Epithelial cell of proximal tubule (primary cell): ENCODE data around the gene PGC. TPM values are rescaled to one million over a fixed set of nuclear protein-coding genes. Genes with fewer than 3 reads are reported as not detected.

Experiments used
- DNase-seq: peaks from one replicate; pipeline ENCODE4 v3.0.0-alpha.2; 2011; ENCODE audit warnings: low read depth
- H3K4me3 ChIP-seq: 2 replicates; pipeline ENCODE4 v1.5.1; 2011; ENCODE audit warnings: low read depth, mild to moderate bottlenecking, low read length
- total RNA-seq: library from RNA; depleted of rRNA; stranded (reverse); fragments of >200 nt; gene quantifications from 2 replicates; pipeline ENCODE4 v1.2.3, GENCODE V29; 2015
- TF ChIP-seq, protein P1 (sequence below): conservative IDR thresholded peaks from 2 replicates; pipeline ENCODE4 v1.5.1; 2012; ENCODE audit warnings: low read depth, mild to moderate bottlenecking, low read length

PGC gene
- total RNA-seq, 1 donor from 2014 or later: not detected

DNA sequence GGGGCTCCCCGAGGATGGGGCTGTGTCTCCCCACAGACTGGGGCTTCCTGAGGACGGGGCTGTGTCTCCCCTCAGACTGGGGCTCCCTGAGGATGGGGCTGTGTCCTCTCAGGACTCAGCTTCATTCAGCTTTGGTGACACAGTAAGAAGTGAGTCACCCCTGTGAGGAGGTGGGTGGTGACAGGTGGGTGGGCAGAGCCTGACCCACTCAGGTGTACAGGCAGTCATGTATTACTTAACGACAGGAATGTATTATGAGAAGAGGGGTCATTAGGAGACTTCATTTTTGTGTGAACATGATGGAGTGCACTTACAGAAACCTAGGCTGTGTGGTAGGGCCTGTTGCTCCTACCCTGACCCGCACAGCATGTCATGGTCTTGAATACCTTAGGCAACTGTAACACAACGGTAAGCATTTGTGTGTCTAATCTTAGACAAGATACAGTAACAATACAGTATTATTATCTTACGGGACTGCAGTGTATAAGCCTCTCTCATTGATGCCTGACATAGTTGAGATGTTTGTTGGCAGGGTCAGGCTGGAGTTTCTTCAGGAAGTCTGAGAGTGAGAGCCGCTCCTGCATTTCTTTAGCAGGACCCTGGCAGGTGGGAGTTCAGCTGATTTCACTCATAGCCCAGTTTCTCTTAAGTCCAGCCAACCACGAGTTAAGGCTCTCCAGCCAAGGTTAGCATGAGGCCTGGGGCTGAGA is 10.9 kb upstream of the PGC start:
- DNase-seq: no peak
- TF ChIP-seq, protein P1, sequence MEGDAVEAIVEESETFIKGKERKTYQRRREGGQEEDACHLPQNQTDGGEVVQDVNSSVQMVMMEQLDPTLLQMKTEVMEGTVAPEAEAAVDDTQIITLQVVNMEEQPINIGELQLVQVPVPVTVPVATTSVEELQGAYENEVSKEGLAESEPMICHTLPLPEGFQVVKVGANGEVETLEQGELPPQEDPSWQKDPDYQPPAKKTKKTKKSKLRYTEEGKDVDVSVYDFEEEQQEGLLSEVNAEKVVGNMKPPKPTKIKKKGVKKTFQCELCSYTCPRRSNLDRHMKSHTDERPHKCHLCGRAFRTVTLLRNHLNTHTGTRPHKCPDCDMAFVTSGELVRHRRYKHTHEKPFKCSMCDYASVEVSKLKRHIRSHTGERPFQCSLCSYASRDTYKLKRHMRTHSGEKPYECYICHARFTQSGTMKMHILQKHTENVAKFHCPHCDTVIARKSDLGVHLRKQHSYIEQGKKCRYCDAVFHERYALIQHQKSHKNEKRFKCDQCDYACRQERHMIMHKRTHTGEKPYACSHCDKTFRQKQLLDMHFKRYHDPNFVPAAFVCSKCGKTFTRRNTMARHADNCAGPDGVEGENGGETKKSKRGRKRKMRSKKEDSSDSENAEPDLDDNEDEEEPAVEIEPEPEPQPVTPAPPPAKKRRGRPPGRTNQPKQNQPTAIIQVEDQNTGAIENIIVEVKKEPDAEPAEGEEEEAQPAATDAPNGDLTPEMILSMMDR: no peak

DNA sequence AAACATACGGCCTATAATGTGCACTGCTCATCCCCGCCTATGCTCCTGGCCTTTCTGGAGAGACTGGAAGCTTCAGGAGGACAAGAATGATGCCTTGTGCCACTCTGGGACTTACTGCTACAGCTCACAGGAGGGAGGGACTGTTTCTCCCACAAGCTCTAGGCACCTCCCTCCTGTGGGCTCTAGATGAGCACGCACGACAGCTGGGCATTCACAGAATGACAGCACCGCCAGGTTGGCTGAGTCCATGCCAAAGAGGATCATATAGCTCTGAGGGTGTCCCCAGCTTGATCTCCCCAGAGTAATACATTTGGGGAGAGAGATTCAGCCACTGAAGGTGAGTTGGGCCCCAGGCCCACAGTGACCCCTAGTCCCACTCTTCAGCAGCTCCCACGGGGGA is 10.1 kb upstream of the PGC start:
- H3K4me3 ChIP-seq: no peak overlapping the region
- no peak for DNase-seq
- TF ChIP-seq, protein P1: no peak

More for the DNA sequence above, 10.9 kb upstream of the PGC start:
- no peak overlapping the region for H3K4me3 ChIP-seq

DNA sequence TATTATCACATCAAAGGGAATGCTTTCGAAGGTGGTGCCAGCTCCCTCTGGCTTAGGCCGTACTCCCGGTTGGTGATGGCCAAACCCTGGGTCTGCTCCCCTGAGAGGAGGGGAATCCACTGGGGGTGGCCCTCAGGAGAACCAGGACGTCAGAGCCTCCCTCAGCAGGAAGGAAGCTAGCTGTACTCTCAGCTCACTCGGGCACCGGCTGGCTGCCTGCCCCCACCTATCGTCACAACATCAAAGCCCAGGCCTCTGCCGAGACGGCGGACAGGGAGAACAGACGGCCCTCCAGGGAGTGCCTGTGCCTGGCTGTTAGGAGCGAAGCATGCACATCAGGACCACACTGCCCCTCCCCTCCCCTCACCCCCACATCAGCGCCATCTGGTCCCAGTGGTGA is 9.2 kb upstream of the PGC start:
- TF ChIP-seq, protein P1: no peak
- no peak overlapping the region for H3K4me3 ChIP-seq
- DNase-seq: no peak

DNA sequence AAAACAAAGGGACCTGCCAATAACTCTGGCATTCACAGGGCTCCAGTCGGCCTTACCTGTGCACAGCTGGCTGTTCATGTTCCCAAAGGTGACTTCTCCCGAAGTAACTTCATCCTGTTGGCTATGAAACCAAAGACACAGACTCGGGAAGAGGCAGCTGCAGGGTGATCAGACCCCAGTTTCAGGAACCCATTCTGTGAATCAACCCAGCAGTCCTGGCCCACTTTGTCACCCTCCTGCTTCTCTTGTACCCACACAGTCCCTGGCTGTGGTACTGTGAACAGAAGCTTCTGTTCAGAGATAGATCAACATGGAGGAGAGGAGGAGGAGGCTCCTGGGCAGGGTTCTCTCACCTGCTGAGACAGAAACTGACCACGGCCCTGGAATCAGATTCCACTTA is 8.7 kb upstream of the PGC start:
- no peak overlapping the region for H3K4me3 ChIP-seq
- DNase-seq: no peak
- TF ChIP-seq, protein P1: no peak

DNA sequence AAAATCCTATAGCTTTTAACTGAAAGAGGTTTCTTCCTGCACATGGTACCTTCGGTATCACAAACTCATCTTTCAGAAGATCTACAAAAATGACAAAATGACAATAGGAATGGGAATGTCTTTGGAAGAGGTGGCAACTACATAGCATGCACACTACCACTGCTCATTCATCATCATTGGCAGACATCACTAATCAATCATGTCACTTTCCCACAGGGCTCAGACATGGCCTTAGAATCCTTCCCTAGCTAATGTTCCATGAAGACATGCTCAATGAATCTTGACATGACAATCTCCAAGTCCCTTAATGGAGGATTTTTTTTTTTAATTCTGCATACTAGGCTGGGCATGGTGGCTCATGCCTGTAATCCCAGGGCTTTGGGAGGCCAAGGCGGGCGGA is 3.2 kb upstream of the PGC start:
- no peak for DNase-seq
- TF ChIP-seq, protein P1: no peak

DNA sequence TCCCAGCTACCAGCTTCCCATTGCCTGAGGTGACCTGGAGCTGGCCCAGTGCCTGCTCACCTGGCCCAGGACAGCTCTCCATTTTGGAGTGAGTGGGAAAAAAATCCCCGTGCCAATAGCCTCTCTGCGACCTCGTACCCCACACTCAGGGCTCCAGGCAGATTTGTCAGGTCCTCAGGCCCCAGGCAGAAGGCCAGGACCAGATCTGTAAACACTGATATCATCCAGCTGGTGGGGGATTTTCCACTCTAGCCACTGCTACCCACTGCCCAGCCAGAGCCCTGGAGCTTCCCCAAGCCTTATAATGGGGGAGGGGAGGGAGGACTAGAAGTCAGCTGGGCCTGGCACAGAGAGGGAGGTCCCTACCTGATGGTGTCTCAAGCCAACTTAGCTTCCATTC is 1.3 kb upstream of the PGC start:
- no peak for DNase-seq
- no peak overlapping the region for H3K4me3 ChIP-seq
- TF ChIP-seq, protein P1: no peak

More for the DNA sequence above, 3.2 kb upstream of the PGC start:
- no peak overlapping the region for H3K4me3 ChIP-seq

DNA sequence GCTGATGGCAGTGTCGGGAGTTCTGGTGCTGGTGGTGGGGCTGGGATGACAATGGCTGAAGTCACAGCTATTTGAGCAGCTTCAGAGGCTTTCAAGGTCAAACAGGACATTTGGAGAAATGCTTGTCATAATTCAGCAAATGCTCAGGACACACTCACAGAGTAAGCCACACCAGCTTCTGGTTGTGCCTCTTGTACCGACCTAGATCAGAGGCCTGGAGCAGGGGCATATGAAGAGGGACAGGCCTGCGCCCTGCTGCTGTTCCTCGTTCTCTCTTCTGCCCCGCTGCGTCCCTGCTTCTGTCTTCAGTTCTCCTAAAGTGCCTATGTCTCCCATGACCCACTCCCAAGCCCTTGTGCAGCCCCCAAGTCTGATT is 893 bp upstream of the PGC start:
- no peak overlapping the region for H3K4me3 ChIP-seq
- no peak for DNase-seq
- TF ChIP-seq, protein P1: no peak
